SIG-M5 (cell line): ENCODE results near the gene ACAP3.
"Not testable (repeated sequence)": the region's sequence is repeated elsewhere in the genome, so short reads cannot be mapped to it uniquely, and the experiment has no call there.

Experiments
- DNase-seq: peaks from one replicate; lab custom pipeline; 2025; lab: John Stamatoyannopoulos, UW

ACAP3 gene

GRCh38 chr1:1262758-1263157 lies 45.0 kb downstream of the ACAP3 start:
- DNase-seq: no peak

DNA sequence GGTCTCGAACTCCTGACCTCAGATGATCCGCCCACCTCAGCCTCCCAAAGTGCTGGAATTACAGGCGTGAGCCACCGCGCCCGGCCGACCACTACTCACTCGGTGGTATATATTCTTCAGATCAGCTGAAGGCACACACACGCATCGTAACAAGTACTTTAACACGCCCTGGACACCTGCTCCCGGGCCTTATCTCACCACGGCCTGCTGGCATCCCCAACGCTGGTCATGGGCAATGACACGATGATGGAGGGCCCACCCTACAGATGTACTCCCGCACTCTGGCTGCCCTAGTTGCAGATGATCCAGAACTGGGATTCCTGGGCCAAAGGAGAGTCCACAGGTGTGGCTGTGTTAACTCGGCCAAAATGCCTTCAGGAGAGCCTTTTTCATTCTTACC lies 45.7 kb downstream of the ACAP3 start:
- DNase-seq: no peak

DNA sequence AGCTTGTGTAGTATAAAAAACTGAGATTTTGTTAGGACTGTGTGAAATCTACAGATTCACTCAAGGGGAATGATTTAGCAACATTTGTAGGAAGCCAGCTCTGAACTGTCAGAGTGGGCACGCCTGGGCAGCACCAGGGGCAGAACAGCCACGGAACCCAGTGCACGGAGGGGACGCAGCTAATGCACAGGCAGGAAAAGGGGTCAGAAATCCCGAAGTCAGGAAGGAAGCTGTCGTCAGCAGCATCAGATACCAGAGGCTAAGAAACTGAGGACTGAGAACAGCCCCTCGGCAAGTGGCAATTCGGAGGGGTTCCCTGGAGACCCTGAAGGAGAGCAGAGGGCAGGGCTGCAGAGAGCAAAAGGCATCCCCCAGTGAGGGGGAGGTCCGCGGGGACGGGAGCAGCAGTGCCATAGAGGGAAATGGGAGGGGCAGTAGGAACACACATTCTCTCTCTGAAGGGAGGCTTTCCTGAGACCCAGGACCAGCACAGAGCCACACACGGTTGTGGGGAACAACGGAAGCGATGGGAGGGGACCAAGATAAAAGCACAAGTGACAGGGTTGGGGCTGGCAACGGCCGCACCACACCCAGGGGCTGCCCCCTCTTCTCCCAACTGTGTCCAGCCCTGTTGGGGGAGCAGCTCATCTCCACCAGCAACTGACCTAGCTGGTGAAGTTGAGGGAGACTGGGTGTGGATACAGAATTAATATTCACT lies 46.7 kb downstream of the ACAP3 start:
- DNase-seq: no peak

DNA sequence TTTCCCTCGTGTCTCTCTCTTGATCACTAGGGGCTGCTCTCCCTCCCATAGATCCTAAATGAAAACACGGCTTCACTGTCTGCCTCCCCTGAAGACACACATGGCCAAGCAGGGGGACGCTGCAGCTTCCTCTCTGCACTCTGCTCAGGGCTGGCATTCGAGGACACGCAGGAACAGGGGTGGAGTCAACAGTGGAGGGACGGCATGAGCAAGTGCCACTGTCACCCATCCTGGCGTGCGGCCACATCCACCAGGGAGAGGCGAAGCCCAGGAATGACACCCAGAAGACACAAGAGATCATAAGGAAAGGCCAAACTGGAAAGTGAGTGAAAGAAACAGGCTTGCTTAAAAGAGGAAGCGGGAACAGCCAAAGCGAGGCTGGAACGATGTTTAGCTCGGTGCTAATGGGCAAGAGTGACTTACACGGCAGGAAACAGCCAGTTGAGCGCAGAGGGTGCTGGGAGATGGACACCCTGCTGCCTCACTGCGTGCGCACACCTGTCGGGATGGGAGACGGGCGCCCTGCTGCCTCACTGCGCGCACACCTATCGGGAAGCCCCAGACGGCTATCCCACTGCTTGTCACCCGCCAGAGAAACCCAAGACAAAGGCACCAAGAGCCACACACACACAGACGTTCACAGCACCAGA lies 47.7 kb downstream of the ACAP3 start:
- DNase-seq: no peak

GRCh38 chr1:1259540-1259939 lies 48.2 kb downstream of the ACAP3 start:
- DNase-seq: no peak

DNA sequence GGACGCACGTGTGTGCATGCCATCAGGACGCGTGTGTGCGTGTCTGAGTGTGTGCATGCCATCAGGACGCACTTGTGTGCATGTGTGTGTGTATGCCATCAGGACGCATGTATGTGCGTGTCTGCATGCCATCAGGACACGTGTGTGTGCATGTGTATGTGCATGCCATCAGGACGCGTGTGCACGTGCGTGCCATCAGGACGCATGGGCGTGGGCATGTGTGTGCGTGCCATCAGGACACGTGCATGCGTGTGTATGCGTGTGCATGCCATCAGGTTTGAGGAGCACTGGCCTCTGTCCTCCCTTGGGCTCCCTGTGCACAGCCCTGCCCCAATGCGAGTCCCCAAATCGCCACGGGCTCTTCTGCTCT lies 48.6 kb downstream of the ACAP3 start:
- DNase-seq: no peak

DNA sequence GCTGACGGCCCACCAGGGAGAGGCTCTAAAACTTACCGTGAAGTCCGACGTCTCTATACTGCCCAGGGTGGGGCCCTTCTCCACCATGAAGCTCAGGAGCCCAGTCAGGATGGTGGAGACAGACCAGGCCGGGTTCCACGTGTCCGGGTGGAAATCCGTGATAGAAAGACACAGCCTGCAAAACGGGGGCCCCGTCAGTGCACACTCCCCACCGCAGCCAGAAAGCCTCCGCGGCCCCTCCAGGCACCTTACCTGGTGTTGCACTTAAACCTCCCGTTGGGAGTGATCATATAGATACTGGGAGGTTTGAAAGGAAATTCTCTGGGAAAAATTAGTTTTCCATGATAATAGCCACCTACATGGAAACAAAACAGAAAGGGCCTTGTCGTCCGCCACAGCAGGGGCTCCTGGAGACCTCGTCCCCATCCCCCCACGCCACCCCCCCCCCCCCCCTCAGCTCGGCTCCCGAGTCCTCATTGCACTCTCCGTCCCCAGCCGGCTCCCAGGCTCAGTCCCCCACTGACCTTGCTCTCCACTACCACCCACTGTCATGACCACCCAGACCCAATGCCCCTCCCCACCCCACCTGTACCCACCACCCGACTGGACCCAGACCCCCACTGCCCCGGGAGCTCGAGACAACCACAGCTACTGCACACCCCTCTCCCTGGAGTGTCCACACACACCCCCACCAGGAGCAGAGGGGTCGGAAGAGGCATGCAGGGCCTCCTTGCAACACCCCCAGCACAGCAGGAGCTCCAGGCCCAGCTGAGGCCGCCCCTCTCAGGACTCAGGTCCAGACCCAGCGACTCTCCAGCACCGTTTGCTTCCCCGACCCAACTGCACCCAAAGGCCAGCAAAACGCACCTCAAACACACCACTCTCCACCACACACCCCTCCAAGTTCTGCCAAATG lies 50.5 kb downstream of the ACAP3 start:
- DNase-seq: no peak

- DNase-seq: no peak
Measured at GRCh38 chr1:1255611-1256010, 52.1 kb downstream of the ACAP3 start.

DNA sequence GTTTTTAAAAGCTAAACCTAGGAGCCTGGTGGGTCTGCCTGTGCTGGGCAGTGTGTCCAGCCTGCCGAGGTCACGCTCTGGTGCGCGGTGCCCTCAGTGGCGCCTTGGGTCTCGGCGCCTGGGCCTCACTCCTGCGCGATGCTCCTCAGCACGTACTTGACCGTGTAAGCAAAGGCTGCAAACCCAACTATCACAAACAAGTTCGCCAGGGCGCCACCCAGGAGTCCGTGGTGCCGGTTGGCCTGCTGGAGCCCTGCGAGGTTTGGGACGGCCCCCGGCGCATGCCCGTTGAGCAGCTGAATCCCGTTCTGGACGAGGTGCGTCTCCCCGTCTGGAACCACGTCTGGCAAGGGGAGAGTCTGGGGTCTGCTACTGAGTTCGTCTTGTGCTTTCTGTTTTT lies 52.7 kb downstream of the ACAP3 start:
- no peak for DNase-seq

GRCh38 chr1:1254667-1254998 lies 53.1 kb downstream of the ACAP3 start:
- DNase-seq: no peak

GRCh38 chr1:1253972-1254666 lies 53.6 kb downstream of the ACAP3 start:
- no peak for DNase-seq

GRCh38 chr1:1253314-1253713 lies 54.4 kb downstream of the ACAP3 start:
- no peak for DNase-seq

GRCh38 chr1:1250786-1251284 lies 56.9 kb downstream of the ACAP3 start:
- DNase-seq: no peak

DNA sequence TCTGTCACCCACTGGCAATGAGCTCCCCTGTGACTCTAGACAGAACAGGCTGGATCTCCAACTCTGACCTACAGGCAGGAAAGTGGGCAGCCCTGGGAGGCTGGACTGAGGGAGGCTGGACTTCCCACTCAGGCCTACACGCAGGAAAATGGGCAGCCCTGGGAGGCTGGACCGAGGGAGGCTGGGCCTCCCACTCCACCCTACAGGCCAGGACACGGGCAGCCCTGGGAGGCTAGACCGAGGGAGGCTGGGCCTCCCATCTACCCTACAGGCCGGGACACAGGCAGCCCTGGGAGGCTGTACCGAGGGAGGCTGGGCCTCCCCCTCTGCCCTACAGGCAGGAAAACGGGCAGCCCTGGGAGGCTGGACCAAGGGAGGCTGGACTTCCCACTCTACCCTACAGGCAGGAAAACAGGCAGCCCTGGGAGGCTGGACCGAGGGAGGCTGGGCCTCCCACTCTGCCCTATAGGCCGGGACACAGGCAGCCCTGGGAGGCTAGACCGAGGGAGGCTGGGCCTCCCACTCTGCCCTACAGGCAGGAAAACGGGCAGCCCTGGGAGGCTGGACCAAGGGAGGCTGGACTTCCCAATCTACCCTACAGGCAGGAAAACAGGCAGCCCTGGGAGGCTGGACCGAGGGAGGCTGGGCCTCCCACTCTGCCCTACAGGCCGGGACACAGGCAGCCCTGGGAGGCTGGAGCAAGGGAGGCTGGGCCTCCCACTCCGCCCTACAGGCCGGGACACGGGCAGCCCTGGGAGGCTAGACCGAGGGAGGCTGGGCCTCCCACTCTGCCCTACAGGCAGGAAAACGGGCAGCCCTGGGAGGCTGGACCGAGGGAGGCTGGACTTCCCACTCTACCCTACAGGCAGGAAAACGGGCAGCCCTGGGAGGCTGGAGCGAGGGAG lies 59.5 kb downstream of the ACAP3 start:
- DNase-seq: not testable (repeated sequence)

- no peak for DNase-seq
Measured at GRCh38 chr1:1247341-1247913, 60.3 kb downstream of the ACAP3 start.

DNA sequence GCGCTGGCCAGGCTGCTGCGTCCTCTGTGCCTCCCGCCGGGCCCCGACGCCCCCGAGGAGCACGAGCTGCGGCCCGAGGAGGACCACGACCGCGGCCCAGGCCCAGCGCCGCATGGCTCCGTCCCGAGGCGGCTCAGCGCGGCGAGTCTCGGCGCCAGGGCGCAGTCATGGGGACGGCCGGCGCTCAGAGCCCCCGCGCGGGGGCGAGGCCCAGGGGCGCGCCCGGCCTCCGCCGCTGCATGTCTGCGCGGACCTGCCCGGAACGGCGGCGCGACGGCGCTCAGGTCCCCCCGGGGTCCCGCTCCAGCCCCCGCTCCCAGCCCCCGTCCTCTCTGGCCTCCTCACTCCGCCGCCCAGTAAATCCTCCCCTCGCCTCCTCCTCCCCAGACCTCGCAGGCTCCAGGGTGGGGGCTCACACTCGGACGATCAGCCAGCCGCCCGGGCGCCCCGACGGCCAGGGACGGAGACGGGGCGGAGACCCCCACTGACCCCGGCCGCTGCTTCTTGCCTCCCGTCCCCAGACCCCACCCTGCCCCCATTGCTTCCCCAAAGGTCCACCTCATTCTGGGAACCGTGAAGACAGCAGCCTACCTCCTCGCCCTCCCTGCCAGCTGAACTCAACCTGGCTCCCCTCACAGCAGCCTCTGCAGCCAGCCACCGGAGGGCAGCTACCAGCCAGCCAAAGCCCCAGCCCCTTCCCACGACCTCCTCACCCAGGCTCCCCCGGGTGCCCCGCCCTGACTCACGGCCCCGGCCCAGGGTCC lies 61.0 kb downstream of the ACAP3 start, which contains the start of gene C1QTNF12:
Gene C1QTNF12, minus strand, starts transcription at position 146 of the 764 bp plus-strand sequence. Its CDS starts 32 bp downstream, at position 114.
- DNase-seq: no peak

GRCh38 chr1:1245817-1246576 lies 61.7 kb downstream of the ACAP3 start:
- DNase-seq: no peak

DNA sequence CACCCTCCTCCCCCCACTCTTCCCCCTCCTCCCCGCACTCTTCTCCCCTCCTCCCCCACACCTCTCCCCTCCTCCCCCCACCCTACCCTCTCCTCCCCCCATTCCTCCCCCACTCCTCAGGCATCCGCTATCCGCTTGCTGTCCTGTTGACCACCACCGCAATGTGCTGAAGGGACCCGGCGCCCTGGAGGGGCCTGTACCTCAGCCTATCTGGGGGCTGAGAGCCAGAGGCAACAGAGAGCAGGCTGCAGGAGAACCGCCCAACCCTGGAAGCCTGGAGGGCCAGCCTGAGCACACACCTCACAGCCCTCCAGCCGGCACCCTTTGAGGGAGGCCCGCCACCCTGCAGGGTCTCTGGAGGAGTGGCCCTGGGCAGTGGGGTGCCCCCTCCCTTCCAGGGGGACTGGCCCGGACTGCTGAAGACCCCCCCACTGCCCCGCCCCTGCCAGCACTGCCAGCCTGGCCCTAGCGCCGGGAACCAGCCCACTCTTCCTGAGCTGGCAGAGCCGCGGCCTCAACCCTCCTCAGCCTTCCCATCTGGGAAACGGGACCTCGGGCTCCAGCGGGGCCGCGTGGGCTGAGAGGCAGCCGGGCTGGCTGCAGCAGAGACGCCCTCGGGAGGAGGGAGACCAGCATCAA lies 62.4 kb downstream of the ACAP3 start:
- DNase-seq: no peak
